PFSK-1 (cell line): ENCODE results near the gene SLC48A1. TPM values are rescaled to one million over a fixed set of nuclear protein-coding genes. Genes with fewer than 3 reads are reported as not detected.

Source experiments
- FOXP2 ChIP-seq: optimal IDR thresholded peaks from 2 replicates; pipeline ENCODE3; 2011; ENCODE audit warnings: borderline replicate concordance, control low read depth, inconsistent platforms; ENCODE audit not compliant: insufficient read depth; ENCODE audit errors: extremely low read length, extremely low read depth
- POLR2AphosphoS5 ChIP-seq: IDR thresholded peaks from 2 replicates; pipeline ENCODE4 v1.6.1; 2012; ENCODE audit warnings: low read depth, mild to moderate bottlenecking, control low read depth, low read length, moderate library complexity
- SIN3A ChIP-seq: IDR thresholded peaks from 2 replicates; pipeline ENCODE4 v1.6.1; 2012; ENCODE audit warnings: mild to moderate bottlenecking, low read length, moderate library complexity, borderline replicate concordance; ENCODE audit not compliant: insufficient read depth
- TAF1 ChIP-seq: IDR thresholded peaks from 2 replicates; pipeline ENCODE4 v1.6.1; 2012; ENCODE audit warnings: low read length, control low read depth, borderline replicate concordance; ENCODE audit not compliant: insufficient read depth
- polyA plus RNA-seq: library from polyadenylated mRNA; unstranded; fragments of >200 nt; gene quantifications from one replicate; pipeline ENCODE4 v1.2.1, GENCODE V29; 2012; ENCODE audit warnings: low read depth, missing spikeins; ENCODE audit not compliant: insufficient read length
- TF ChIP-seq, protein P1 (sequence below), 2 experiments: IDR thresholded peaks; 2 replicates each; pipeline versions ENCODE4 v1.6.1 to v1.8.0; 2011 to 2012; ENCODE audit warnings: low read depth in 2 of 2, low read length in 2 of 2, control low read depth in 1 of 2, inconsistent platforms in 1 of 2, mild to moderate bottlenecking in 1 of 2, moderate library complexity in 1 of 2; ENCODE audit not compliant: insufficient read depth in 1 of 2

SLC48A1 gene
- polyA plus RNA-seq = 22.1 TPM

GRCh38 chr12:47773062-47773857 is at the start of gene SLC48A1:
Gene SLC48A1 (plus strand): TSS chr12:47773238. CDS start chr12:47773305, 67 bp downstream.
- TF ChIP-seq, protein P1, sequence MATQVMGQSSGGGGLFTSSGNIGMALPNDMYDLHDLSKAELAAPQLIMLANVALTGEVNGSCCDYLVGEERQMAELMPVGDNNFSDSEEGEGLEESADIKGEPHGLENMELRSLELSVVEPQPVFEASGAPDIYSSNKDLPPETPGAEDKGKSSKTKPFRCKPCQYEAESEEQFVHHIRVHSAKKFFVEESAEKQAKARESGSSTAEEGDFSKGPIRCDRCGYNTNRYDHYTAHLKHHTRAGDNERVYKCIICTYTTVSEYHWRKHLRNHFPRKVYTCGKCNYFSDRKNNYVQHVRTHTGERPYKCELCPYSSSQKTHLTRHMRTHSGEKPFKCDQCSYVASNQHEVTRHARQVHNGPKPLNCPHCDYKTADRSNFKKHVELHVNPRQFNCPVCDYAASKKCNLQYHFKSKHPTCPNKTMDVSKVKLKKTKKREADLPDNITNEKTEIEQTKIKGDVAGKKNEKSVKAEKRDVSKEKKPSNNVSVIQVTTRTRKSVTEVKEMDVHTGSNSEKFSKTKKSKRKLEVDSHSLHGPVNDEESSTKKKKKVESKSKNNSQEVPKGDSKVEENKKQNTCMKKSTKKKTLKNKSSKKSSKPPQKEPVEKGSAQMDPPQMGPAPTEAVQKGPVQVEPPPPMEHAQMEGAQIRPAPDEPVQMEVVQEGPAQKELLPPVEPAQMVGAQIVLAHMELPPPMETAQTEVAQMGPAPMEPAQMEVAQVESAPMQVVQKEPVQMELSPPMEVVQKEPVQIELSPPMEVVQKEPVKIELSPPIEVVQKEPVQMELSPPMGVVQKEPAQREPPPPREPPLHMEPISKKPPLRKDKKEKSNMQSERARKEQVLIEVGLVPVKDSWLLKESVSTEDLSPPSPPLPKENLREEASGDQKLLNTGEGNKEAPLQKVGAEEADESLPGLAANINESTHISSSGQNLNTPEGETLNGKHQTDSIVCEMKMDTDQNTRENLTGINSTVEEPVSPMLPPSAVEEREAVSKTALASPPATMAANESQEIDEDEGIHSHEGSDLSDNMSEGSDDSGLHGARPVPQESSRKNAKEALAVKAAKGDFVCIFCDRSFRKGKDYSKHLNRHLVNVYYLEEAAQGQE (IDR thresholded peaks at IDR 0.05; ENCODE audit: insufficient read depth in 1 of 2, low read depth in 2 of 2, low read length in 2 of 2) = no peak
- TF ChIP-seq TAF1 (no peak), POLR2AphosphoS5 (peak; percentile 39; the same call in 1 of the 2 replicates), SIN3A (no peak), FOXP2 (peak; percentile 37)

DNA sequence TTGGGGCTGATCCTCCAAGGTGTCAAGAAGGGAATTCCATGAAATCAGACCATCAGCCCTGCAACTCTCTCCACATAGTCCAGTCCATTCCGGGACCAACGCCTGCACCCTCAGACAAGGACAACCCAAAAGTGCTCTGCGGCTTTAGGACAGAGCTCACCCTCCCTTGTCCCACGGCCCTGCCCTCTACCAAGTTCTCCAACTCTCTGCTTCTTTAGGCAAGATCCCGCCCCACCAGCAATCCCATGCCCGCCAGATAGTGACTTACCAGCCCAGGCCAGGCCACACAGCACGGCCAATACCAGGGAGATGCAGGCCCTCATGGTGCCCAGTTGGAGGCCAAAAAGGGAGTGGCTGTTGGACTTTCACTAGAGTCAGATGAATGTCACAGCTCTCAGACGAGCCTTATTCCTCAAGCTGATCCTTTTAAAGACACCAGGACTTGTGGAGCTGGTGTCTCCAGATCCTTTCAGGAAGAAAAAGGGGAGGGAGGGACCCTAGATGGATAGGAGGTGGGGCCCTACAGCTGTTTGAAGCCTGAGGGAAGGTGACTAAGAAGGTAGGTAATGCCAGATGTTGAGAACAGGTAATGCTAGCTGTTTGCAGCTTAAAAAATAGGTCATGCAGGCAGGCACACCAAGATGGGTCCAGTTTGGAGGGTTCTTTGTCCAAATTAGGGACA is 47.8 kb upstream of the SLC48A1 start, which contains the start of gene ENDOU:
Gene ENDOU, minus strand, starts transcription at position 400 of the 682 bp plus-strand sequence. Its CDS starts 77 bp downstream, at position 323.
- TF ChIP-seq, protein P1 (IDR thresholded peaks at IDR 0.05; ENCODE audit: insufficient read depth in 1 of 2, low read depth in 2 of 2, low read length in 2 of 2) = no peak
- no peak for TF ChIP-seq SIN3A
- TF ChIP-seq TAF1 = no peak

GRCh38 chr12:47725893-47726292 is 47.1 kb upstream of the SLC48A1 start:
- TF ChIP-seq SIN3A (no peak), TAF1 (no peak), FOXP2 (no peak), POLR2AphosphoS5 (no peak)
- TF ChIP-seq, protein P1 (IDR thresholded peaks at IDR 0.05; ENCODE audit: insufficient read depth in 1 of 2, low read depth in 2 of 2, low read length in 2 of 2) = no peak

DNA sequence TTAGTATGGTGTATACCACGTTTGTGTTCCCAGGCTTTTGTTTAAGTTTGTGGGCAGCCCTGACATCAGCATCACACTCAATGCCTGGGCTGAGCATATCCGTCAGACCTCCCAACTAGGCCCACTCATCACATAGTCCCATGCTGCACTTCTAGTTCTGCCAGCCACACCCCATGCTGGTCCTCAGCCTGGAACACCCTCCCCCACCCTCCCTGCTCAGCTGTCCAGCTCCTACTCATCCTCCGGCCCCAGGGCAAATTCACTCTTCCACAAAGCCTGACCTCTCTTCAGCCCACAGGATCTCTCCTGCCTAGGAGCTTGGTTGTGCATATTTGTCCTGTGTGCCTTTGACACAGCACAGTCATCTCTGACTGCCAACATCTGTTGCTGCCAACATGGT is 43.8 kb upstream of the SLC48A1 start:
- TF ChIP-seq, protein P1 (IDR thresholded peaks at IDR 0.05; ENCODE audit: insufficient read depth in 1 of 2, low read depth in 2 of 2, low read length in 2 of 2) = 0 out of 4 replicates have a peak, but pooled peaks of 1 of the 2 experiments have one; percentile 19
- TF ChIP-seq FOXP2 = no peak
